GM23248 (cell line): Measurements from ENCODE around the gene ZNF831.

ENCODE experiments used
- EZH2 ChIP-seq: fragments of 200-600 bp; sonication (generic); IDR thresholded peaks from 2 replicates; pipeline ENCODE4 v1.6.1; 2018; ENCODE audit warnings: antibody characterized with exemption, mild to moderate bottlenecking; ENCODE audit not compliant: insufficient read depth, poor library complexity, severe bottlenecking
- EZH2phosphoT487 ChIP-seq: fragments of 200-600 bp; sonication (generic); IDR thresholded peaks from 2 replicates; pipeline ENCODE4 v1.6.1; 2018; ENCODE audit warnings: antibody characterized with exemption, moderate library complexity, mild to moderate bottlenecking, low read depth; ENCODE audit not compliant: insufficient read depth

DNA sequence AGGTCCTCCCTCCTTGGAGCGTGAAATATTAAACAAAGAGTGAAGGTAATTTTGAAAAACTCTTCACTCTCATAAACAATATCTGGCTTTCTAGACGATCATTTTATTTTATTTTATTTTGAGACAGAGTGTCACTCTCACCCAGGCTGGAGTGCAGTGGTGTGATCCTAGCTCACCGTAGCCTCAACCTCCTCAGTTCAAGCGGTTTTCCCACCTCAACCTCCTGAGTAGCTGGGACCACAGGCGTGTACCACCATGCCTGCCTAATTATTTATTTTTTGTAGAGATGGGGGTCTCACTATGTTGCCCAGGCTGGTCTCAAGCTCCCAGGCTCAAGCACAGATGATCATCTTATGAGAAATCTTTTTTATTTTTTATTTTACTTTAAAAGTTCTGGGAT is 16.4 kb downstream of the ZNF831 start:
- TF ChIP-seq EZH2phosphoT487 (no peak), EZH2 (no peak)
